Endothelial cell of umbilical vein (primary cell): ENCODE data around the gene PPP1R3D. TPM values are rescaled to one million over a fixed set of nuclear protein-coding genes. Genes with fewer than 3 reads are reported as not detected.

ENCODE experiments used
- BruUV-seq: library from RNA; stranded (reverse); fragments of 400-500 nt; replicated peaks from 2 replicates; lab custom pipeline; 2021; lab: Mats Ljungman, UMichigan
- CTCF ChIA-PET: fragments of 300-600, 350-600 bp; sonication (Branson Sonifier 250); formaldehyde crosslinking; loops from one replicate; lab custom pipeline; 2021; ENCODE audit warnings: antibody characterized with exemption, inconsistent platforms; lab: Charles Lee
- POLR2A ChIA-PET: fragments of 300-600, 350-600 bp; sonication (Branson Sonifier 250); formaldehyde crosslinking; loops from one replicate; lab custom pipeline; 2021; ENCODE audit warnings: antibody characterized with exemption, inconsistent platforms; lab: Charles Lee
- DNase-seq: peaks from one replicate; pipeline ENCODE4 v3.0.0-alpha.2; 2011; ENCODE audit warnings: low read depth, low spot score
- FAIRE-seq: peaks from 2 replicates; lab custom pipeline; 2011; peaks lifted over from hg19 to GRCh38; lab: Jason Lieb, UNC
- H2AFZ ChIP-seq: 2 replicates; pipeline ENCODE4 v1.6.0; 2012; ENCODE audit warnings: low read depth, low read length, control low read depth, inconsistent platforms
- H3K27ac ChIP-seq: 2 replicates; pipeline ENCODE4 v1.5.1; 2011; ENCODE audit warnings: low read depth, mild to moderate bottlenecking, control low read depth, low read length, moderate library complexity; ENCODE audit not compliant: insufficient read depth
- H3K27me3 ChIP-seq, 2 experiments: 2 replicates each; pipeline versions ENCODE4 v1.6.0 to v1.6.1; 2011; ENCODE audit warnings: low read length in 2 of 2, mixed read lengths in 1 of 2; ENCODE audit not compliant: control insufficient read depth in 2 of 2, insufficient read depth in 2 of 2
- H3K36me3 ChIP-seq, 2 experiments: 2 replicates in 1 of 2; 3 replicates in 1 of 2; pipeline ENCODE4 v1.5.1; 2011; ENCODE audit warnings: low read length in 2 of 2, mild to moderate bottlenecking in 1 of 2, moderate library complexity in 1 of 2; ENCODE audit not compliant: control insufficient read depth in 2 of 2, insufficient read depth in 2 of 2; ENCODE audit errors: extremely low read depth in 1 of 2
- H3K4me1 ChIP-seq: 3 replicates; pipeline ENCODE4 v1.5.1; 2011; ENCODE audit warnings: mild to moderate bottlenecking, low read length; ENCODE audit not compliant: control insufficient read depth, insufficient read depth; ENCODE audit errors: extremely low read depth
- H3K4me2 ChIP-seq: 2 replicates; pipeline ENCODE4 v1.6.1; 2011; ENCODE audit warnings: low read length, control low read depth, mixed read lengths; ENCODE audit not compliant: insufficient read depth
- H3K4me3 ChIP-seq, 3 experiments: fragments of 200-600 bp in 1 of 3; sonication (generic), shearing (Covaris generic) in 1 of 3; replicated peaks in 1 of 3; 2 replicates each; pipeline ENCODE4 v1.5.1; 2011 to 2016; ENCODE audit warnings: control low read depth in 3 of 3, low read length in 3 of 3, mild to moderate bottlenecking in 2 of 3, inconsistent platforms in 1 of 3, low read depth in 1 of 3, moderate library complexity in 1 of 3; ENCODE audit not compliant: insufficient read depth in 1 of 3
- H3K79me2 ChIP-seq: 2 replicates; pipeline ENCODE4 v1.6.0; 2012; ENCODE audit warnings: low read length, inconsistent platforms; ENCODE audit not compliant: control insufficient read depth, insufficient read depth
- H3K9ac ChIP-seq: replicated peaks from 2 replicates; pipeline ENCODE3; 2011; ENCODE audit warnings: low read length, control low read depth; ENCODE audit not compliant: insufficient read depth; ENCODE audit errors: extremely low read depth
- H3K9me1 ChIP-seq: replicated peaks from 3 replicates; pipeline ENCODE4 v1.6.0; 2011; ENCODE audit warnings: mild to moderate bottlenecking, low read length; ENCODE audit not compliant: control insufficient read depth, insufficient read depth; ENCODE audit errors: extremely low read depth
- H3K9me3 ChIP-seq: replicated peaks from 2 replicates; pipeline ENCODE4 v1.5.1; 2012; ENCODE audit warnings: low read length, inconsistent platforms; ENCODE audit not compliant: control insufficient read depth, insufficient read depth
- H4K20me1 ChIP-seq: replicated peaks from 2 replicates; pipeline ENCODE3; 2011; ENCODE audit warnings: mild to moderate bottlenecking, low read length; ENCODE audit not compliant: control insufficient read depth, insufficient read depth; ENCODE audit errors: extremely low read depth
- FOS ChIP-seq: IDR thresholded peaks from 2 replicates; pipeline ENCODE4 v1.6.1; 2011; ENCODE audit warnings: mild to moderate bottlenecking, low read length, moderate library complexity, borderline replicate concordance; ENCODE audit not compliant: insufficient read depth
- GATA2 ChIP-seq: IDR thresholded peaks from 2 replicates; pipeline ENCODE4 v1.7.0; 2011; ENCODE audit warnings: low read depth, mild to moderate bottlenecking, moderate library complexity, mixed read lengths, low read length; ENCODE audit not compliant: insufficient read length, insufficient read depth
- MYC ChIP-seq: IDR thresholded peaks from one replicate; pipeline ENCODE4 v1.6.1; 2011; ENCODE audit warnings: mild to moderate bottlenecking, low read depth, low read length
- POLR2AphosphoS5 ChIP-seq: IDR thresholded peaks from 2 replicates; pipeline ENCODE4 v1.6.1; 2012; ENCODE audit warnings: low read depth, mild to moderate bottlenecking, control low read depth, low read length, moderate library complexity; ENCODE audit not compliant: insufficient read depth
- dilution Hi-C: fragments of 300-500 bp; cut with MboI; formaldehyde crosslinking; loops from one replicate; pipeline ENCODE4 v1.15.0; 2019; ENCODE audit warnings: low sequenced_read_pairs; ENCODE audit not compliant: extremely low pct_ligation_motif_present
- intact Hi-C: fragments of 100-400 bp; cut with micrococcal nuclease; formaldehyde crosslinking; loops from one replicate; pipeline ENCODE4 v1.10.0; 2022
- polyA plus RNA-seq, 4 experiments: library from polyadenylated mRNA; depleted of rRNA in 3 of 4; stranded (reverse) in 3 of 4; unstranded in 1 of 4; fragments of >200 nt; gene quantifications; 2 replicates each; pipeline versions ENCODE4 v1.2.1 to v1.2.3, GENCODE V29; 2011 to 2012; ENCODE audit warnings: missing spikeins in 1 of 4
- total RNA-seq: library from RNA; stranded (reverse); gene quantifications from 2 replicates; pipeline ENCODE4 v1.2.3, GENCODE V29; 2021
- TF ChIP-seq, protein P1 (sequence below), 2 donors: IDR thresholded peaks; 1 replicate in 1 of 2; 2 replicates in 1 of 2; pipeline ENCODE4 v1.5.1; 2011; ENCODE audit warnings: low read length in 2 of 2, mild to moderate bottlenecking in 2 of 2, moderate library complexity in 2 of 2, control low read depth in 1 of 2, inconsistent platforms in 1 of 2, low read depth in 1 of 2; ENCODE audit not compliant: insufficient read depth in 1 of 2; ENCODE audit errors: extremely low read depth in 1 of 2

The PPP1R3D gene
- total and polyA plus RNA-seq, 2 donors (not counting 3 experiments of a cell fraction or from before 2014, with no cell fraction given) = 1.7 to 5.2 TPM

DNA sequence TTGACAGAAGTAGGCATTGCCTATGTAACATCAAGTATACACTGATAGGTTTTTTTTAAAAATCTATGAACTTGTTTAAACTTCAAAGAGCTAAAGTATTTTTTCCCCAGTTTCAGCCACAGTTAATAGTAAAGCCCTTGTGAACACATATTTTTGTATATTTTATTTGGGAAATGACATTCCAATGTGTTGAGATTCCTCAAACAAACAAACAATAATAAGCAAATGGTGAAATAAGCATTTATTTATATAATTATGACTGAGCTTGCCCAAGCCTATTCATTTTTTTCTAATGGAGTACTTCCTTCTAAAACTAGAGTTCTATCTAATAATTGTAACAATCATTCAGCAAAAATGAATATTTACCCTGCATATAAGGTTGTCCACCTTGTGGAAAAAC lies 19.2 kb downstream of the PPP1R3D start:
- FAIRE-seq (no peak), DNase-seq (no peak)
- TF ChIP-seq FOS (no peak), GATA2 (no peak)
- peaks cover 0 to 3% of the 10 kb centered on the region in 2 experiments for H3K27me3 ChIP-seq
- H3K4me2 ChIP-seq = no peak overlapping the region
- no peaks in the 10 kb centered on the region for H3K9me3 ChIP-seq
- no peak overlapping the region for H3K4me3 ChIP-seq
- H3K36me3 ChIP-seq = no peaks in the 10 kb centered on the region
- intact Hi-C loops (no loop called here), dilution Hi-C loops (no loop called here)
- CTCF ChIA-PET = no interaction called here
- no peaks in the 10 kb centered on the region for H3K4me1 ChIP-seq
- no peak overlapping the region for H2AFZ ChIP-seq
- H3K27ac ChIP-seq = no peak overlapping the region
- no peaks in the 10 kb centered on the region for H3K79me2 ChIP-seq
- POLR2A ChIA-PET = no interaction called here
- no peaks in the 10 kb centered on the region for H3K9me1 ChIP-seq
- no peaks in the 10 kb centered on the region for H4K20me1 ChIP-seq
- H3K9ac ChIP-seq = no peak overlapping the region
- BruUV-seq = no TSS peak

DNA sequence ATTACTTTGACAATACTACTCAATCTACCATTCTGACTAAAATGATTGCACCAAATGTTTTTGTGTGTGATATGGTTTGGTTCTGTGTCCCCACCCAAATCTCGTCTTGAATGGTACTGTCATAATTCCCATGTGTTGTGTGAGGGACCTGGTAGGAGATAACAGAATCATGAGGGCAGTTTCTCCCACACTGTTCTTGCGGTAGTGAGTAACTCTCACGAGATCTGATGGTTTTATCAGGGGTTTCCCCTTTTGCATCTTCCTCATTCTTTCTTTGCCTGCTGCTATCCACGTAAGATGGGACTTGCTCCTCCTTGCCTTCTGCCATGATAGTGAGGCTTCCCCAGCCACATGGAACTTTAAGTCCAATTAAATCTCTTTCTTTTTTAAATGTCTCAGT lies 27.5 kb downstream of the PPP1R3D start:
- Histone ChIP-seq H3K27ac (no peak overlapping the region), H4K20me1 (no peaks in the 10 kb centered on the region), H3K27me3 (peaks cover 0 to 2% of the 10 kb centered on the region in 2 experiments), H3K4me1 (no peaks in the 10 kb centered on the region), H3K4me3 (no peak overlapping the region), H3K9ac (no peak overlapping the region), H2AFZ (no peak overlapping the region), H3K79me2 (no peaks in the 10 kb centered on the region), H3K9me3 (no peaks in the 10 kb centered on the region), H3K36me3 (no peaks in the 10 kb centered on the region), H3K4me2 (no peak overlapping the region), H3K9me1 (no peaks in the 10 kb centered on the region)
- POLR2A ChIA-PET = interaction anchor here (0.6 kb wide), 1 partner anchor 41 kb away, joined by 3 read pairs; no protein-coding TSS in a partner anchor
- FAIRE-seq = no peak
- TF ChIP-seq GATA2 (no peak), MYC (no peak), POLR2AphosphoS5 (no peak)
- TF ChIP-seq, protein P1, sequence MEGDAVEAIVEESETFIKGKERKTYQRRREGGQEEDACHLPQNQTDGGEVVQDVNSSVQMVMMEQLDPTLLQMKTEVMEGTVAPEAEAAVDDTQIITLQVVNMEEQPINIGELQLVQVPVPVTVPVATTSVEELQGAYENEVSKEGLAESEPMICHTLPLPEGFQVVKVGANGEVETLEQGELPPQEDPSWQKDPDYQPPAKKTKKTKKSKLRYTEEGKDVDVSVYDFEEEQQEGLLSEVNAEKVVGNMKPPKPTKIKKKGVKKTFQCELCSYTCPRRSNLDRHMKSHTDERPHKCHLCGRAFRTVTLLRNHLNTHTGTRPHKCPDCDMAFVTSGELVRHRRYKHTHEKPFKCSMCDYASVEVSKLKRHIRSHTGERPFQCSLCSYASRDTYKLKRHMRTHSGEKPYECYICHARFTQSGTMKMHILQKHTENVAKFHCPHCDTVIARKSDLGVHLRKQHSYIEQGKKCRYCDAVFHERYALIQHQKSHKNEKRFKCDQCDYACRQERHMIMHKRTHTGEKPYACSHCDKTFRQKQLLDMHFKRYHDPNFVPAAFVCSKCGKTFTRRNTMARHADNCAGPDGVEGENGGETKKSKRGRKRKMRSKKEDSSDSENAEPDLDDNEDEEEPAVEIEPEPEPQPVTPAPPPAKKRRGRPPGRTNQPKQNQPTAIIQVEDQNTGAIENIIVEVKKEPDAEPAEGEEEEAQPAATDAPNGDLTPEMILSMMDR (IDR thresholded peaks at IDR 0.05; ENCODE audit: extremely low read depth in 1 of 2, insufficient read depth in 1 of 2, low read depth in 1 of 2, low read length in 2 of 2) = no peak
- DNase-seq = no peak
- BruUV-seq = no TSS peak
- dilution Hi-C loops (no loop called here), intact Hi-C loops (no loop called here)
- CTCF ChIA-PET = no interaction called here
